ENCODE data around the gene HECTD4. TPM values are rescaled to one million over a fixed set of nuclear protein-coding genes. Genes with fewer than 3 reads are reported as not detected.

Gene HECTD4
- total RNA-seq, 2 experiments from 2014 or later: 34.5 to 62.4 TPM

- H2AFZ ChIP-seq (ENCODE audit: low read length): no peak overlapping the region
- H3K9me2 ChIP-seq (ENCODE audit: insufficient read depth, low read length): no peaks in the 10 kb centered on the region
- H3K36me3 ChIP-seq (ENCODE audit: insufficient read depth, low read length): no peaks in the 10 kb centered on the region; the same call in 1 of the 2 replicates
- H3K79me2 ChIP-seq (ENCODE audit: insufficient read depth, low read depth, low read length): peaks cover 47% of the 10 kb centered on the region; the same call in 1 of the 2 replicates
- DNase-seq (ENCODE audit: low spot score): no peak
- TF ChIP-seq EZH2phosphoT487 (IDR thresholded peaks at IDR 0.05; ENCODE audit: borderline replicate concordance, low read depth, low read length) (no peak), CTCF (conservative IDR thresholded peaks at IDR 0.05; ENCODE audit: low read length) (no peak)
- H3K4me1 ChIP-seq (ENCODE audit: insufficient read depth, low read length, poor library complexity, severe bottlenecking): no peaks in the 10 kb centered on the region
- no TSS peak for BruUV-seq (replicated peaks)
- ChIA-PET POLR2A (no interaction called here), CTCF (ENCODE audit: unreplicated experiment) (no interaction called here)
- no peaks in the 10 kb centered on the region; the same call in 1 of the 2 replicates for H4K20me1 ChIP-seq (ENCODE audit: insufficient read depth, low read length)
- H3K27ac ChIP-seq (ENCODE audit: low read depth, low read length, poor library complexity, severe bottlenecking): no peak overlapping the region
- H3K9me3 ChIP-seq (ENCODE audit: low read length): no peaks in the 10 kb centered on the region
- intact Hi-C loops (cut with micrococcal nuclease; ENCODE audit: unreplicated experiment): no loop called here
- no peak overlapping the region for H3K4me2 ChIP-seq (ENCODE audit: low read length)
- no peak overlapping the region for H3K4me3 ChIP-seq (ENCODE audit: low read depth, low read length, poor library complexity, severe bottlenecking)
Observed at GRCh38 chr12:112370199-112370598, 12.0 kb downstream of the HECTD4 start.

GRCh38 chr12:112368856-112369255 is 13.4 kb downstream of the HECTD4 start:
- TF ChIP-seq CTCF (conservative IDR thresholded peaks at IDR 0.05; ENCODE audit: low read length): no peak
- TF ChIP-seq EZH2phosphoT487 (IDR thresholded peaks at IDR 0.05; ENCODE audit: borderline replicate concordance, low read depth, low read length): no peak
- peaks cover 41% of the 10 kb centered on the region; the same call in 1 of the 2 replicates for H3K79me2 ChIP-seq (ENCODE audit: insufficient read depth, low read depth, low read length)
- TSS peak; percentile 10 for BruUV-seq (replicated peaks)

GRCh38 chr12:112367965-112368364 is 14.3 kb downstream of the HECTD4 start:
- BruUV-seq (replicated peaks): no TSS peak
- no peak overlapping the region for H2AFZ ChIP-seq (ENCODE audit: low read length)
- TF ChIP-seq CTCF (conservative IDR thresholded peaks at IDR 0.05; ENCODE audit: low read length): no peak
- no peak for TF ChIP-seq EZH2phosphoT487 (IDR thresholded peaks at IDR 0.05; ENCODE audit: borderline replicate concordance, low read depth, low read length)
- no peaks in the 10 kb centered on the region for H4K20me1 ChIP-seq (ENCODE audit: insufficient read depth, low read length)
- no peaks in the 10 kb centered on the region for H3K9me3 ChIP-seq (ENCODE audit: low read length)
- H3K4me2 ChIP-seq (ENCODE audit: low read length): no peak overlapping the region
- intact Hi-C loops (cut with micrococcal nuclease; ENCODE audit: unreplicated experiment): no loop called here
- H3K9me2 ChIP-seq (ENCODE audit: insufficient read depth, low read length): no peaks in the 10 kb centered on the region
- H3K4me3 ChIP-seq (ENCODE audit: low read depth, low read length, poor library complexity, severe bottlenecking): no peak overlapping the region
- ChIA-PET POLR2A (interaction anchor here (0.7 kb wide), 3 partner anchors 34 to 448 kb away, joined by 3 to 5 read pairs (median 3); no protein-coding TSS in a partner anchor), CTCF (ENCODE audit: unreplicated experiment) (interaction anchor here (0.6 kb wide), 1 partner anchor 1303 kb away, joined by 4 read pairs; no protein-coding TSS in a partner anchor)
- H3K36me3 ChIP-seq (ENCODE audit: insufficient read depth, low read length): no peaks in the 10 kb centered on the region
- no peak for DNase-seq (ENCODE audit: low spot score)
- no peak overlapping the region for H3K27ac ChIP-seq (ENCODE audit: low read depth, low read length, poor library complexity, severe bottlenecking)
- H3K79me2 ChIP-seq (ENCODE audit: insufficient read depth, low read depth, low read length): peaks cover 40% of the 10 kb centered on the region; the same call in 1 of the 2 replicates
- no peaks in the 10 kb centered on the region for H3K4me1 ChIP-seq (ENCODE audit: insufficient read depth, low read length, poor library complexity, severe bottlenecking)

More at GRCh38 chr12:112368856-112369255, 13.4 kb downstream of the HECTD4 start:
- H3K9me2 ChIP-seq (ENCODE audit: insufficient read depth, low read length): no peaks in the 10 kb centered on the region
- CTCF ChIA-PET (ENCODE audit: unreplicated experiment): no interaction called here
- no peaks in the 10 kb centered on the region for H3K9me3 ChIP-seq (ENCODE audit: low read length)
- H3K27ac ChIP-seq (ENCODE audit: low read depth, low read length, poor library complexity, severe bottlenecking): no peak overlapping the region
- no peak for DNase-seq (ENCODE audit: low spot score)
- POLR2A ChIA-PET: no interaction called here
- no peaks in the 10 kb centered on the region for H4K20me1 ChIP-seq (ENCODE audit: insufficient read depth, low read length)
- no peaks in the 10 kb centered on the region for H3K4me1 ChIP-seq (ENCODE audit: insufficient read depth, low read length, poor library complexity, severe bottlenecking)
- no peak overlapping the region for H3K4me2 ChIP-seq (ENCODE audit: low read length)
- no peaks in the 10 kb centered on the region for H3K36me3 ChIP-seq (ENCODE audit: insufficient read depth, low read length)
- no peak overlapping the region for H2AFZ ChIP-seq (ENCODE audit: low read length)
- intact Hi-C loops (cut with micrococcal nuclease; ENCODE audit: unreplicated experiment): no loop called here
- no peak overlapping the region for H3K4me3 ChIP-seq (ENCODE audit: low read depth, low read length, poor library complexity, severe bottlenecking)
